Measurements from ENCODE around the gene RAB33B. TPM values are rescaled to one million over a fixed set of nuclear protein-coding genes. Genes with fewer than 3 reads are reported as not detected.

RAB33B gene
- total and polyA plus RNA-seq, 5 donors from 2014 or later: 14.8 to 19.2 (median 16.0) TPM

- peaks cover 20% of the 10 kb centered on the region for H3K36me3 ChIP-seq (ENCODE audit: control insufficient read depth, insufficient read depth, low read length)
- DNase-seq (no peak), ATAC-seq (ENCODE audit: low read depth in 2 of 2) (no peak)
- Mint-ChIP-seq H3K36me3 (peaks cover 21% of the 10 kb centered on the region), H3K4me3 (no peak overlapping the region), H3K9me3 (peaks cover 0 to 4% (median 0%) of the 10 kb centered on the region in 7 donors), H3K4me1 (peaks cover 3 to 16% (median 9%) of the 10 kb centered on the region in 4 donors), H3K27ac (peak overlapping the region in 2 of 3 donors; percentile 8 to 32), H3K27me3 (no peaks in the 10 kb centered on the region)
- no peaks in the 10 kb centered on the region for H3K4me1 ChIP-seq (ENCODE audit: control insufficient read depth, insufficient read depth, low read length, poor library complexity, severe bottlenecking)
- H3K27ac ChIP-seq (ENCODE audit: insufficient read depth, low read length, poor library complexity, severe bottlenecking): no peak overlapping the region
- no peak overlapping the region for H3K4me3 ChIP-seq (ENCODE audit: low read depth, low read length)
- peaks cover 1 to 4% of the 10 kb centered on the region in 2 experiments for H3K9me3 ChIP-seq (ENCODE audit: control insufficient read depth in 2 of 2, low read length in 2 of 2)
- no peaks in the 10 kb centered on the region for H3K27me3 ChIP-seq (ENCODE audit: control insufficient read depth, insufficient read depth, low read length)
Observed at GRCh38 chr4:139476363-139476762, 22.4 kb downstream of the RAB33B start.

- Histone ChIP-seq H3K4me1 (ENCODE audit: control insufficient read depth, insufficient read depth, low read length, poor library complexity, severe bottlenecking) (no peaks in the 10 kb centered on the region), H3K27me3 (ENCODE audit: control insufficient read depth, insufficient read depth, low read length) (no peaks in the 10 kb centered on the region), H3K36me3 (ENCODE audit: control insufficient read depth, insufficient read depth, low read length) (peaks cover 2% of the 10 kb centered on the region), H3K4me3 (ENCODE audit: low read depth, low read length) (no peak overlapping the region), H3K27ac (ENCODE audit: insufficient read depth, low read length, poor library complexity, severe bottlenecking) (no peak overlapping the region), H3K9me3 (ENCODE audit: control insufficient read depth in 2 of 2, low read length in 2 of 2) (no peaks in the 10 kb centered on the region)
- ATAC-seq (ENCODE audit: low read depth in 2 of 2) (no peak), DNase-seq (no peak)
- no peaks in the 10 kb centered on the region for H3K36me3 Mint-ChIP-seq
- H3K4me1 Mint-ChIP-seq: peaks cover under 1 to 6% (median 3%) of the 10 kb centered on the region in 4 donors
- H3K27ac Mint-ChIP-seq: peak overlapping the region in 1 of 3 donors; percentile 90
- H3K9me3 Mint-ChIP-seq: no peaks in the 10 kb centered on the region
- no peaks in the 10 kb centered on the region for H3K27me3 Mint-ChIP-seq
- no peak overlapping the region for H3K4me3 Mint-ChIP-seq
Observed at GRCh38 chr4:139481465-139481864, 27.5 kb downstream of the RAB33B start.

- H3K9me3 ChIP-seq (ENCODE audit: control insufficient read depth in 2 of 2, low read length in 2 of 2): no peaks in the 10 kb centered on the region
- Mint-ChIP-seq H3K4me3 (no peak overlapping the region), H3K27ac (no peak overlapping the region), H3K9me3 (no peaks in the 10 kb centered on the region), H3K36me3 (no peaks in the 10 kb centered on the region), H3K27me3 (peaks cover under 1% of the 10 kb centered on the region), H3K4me1 (peaks cover 0 to 6% (median 2%) of the 10 kb centered on the region in 4 donors)
- DNase-seq (no peak), ATAC-seq (ENCODE audit: low read depth in 2 of 2) (no peak)
- no peaks in the 10 kb centered on the region for H3K36me3 ChIP-seq (ENCODE audit: control insufficient read depth, insufficient read depth, low read length)
- no peak overlapping the region for H3K27ac ChIP-seq (ENCODE audit: insufficient read depth, low read length, poor library complexity, severe bottlenecking)
- no peak overlapping the region for H3K4me3 ChIP-seq (ENCODE audit: low read depth, low read length)
- H3K4me1 ChIP-seq (ENCODE audit: control insufficient read depth, insufficient read depth, low read length, poor library complexity, severe bottlenecking): no peaks in the 10 kb centered on the region
- peaks cover 1% of the 10 kb centered on the region for H3K27me3 ChIP-seq (ENCODE audit: control insufficient read depth, insufficient read depth, low read length)
Observed at GRCh38 chr4:139483000-139483399, 29.1 kb downstream of the RAB33B start.

- H3K9me3 Mint-ChIP-seq: no peaks in the 10 kb centered on the region
- H3K9me3 ChIP-seq (ENCODE audit: control insufficient read depth in 2 of 2, low read length in 2 of 2): no peaks in the 10 kb centered on the region
- DNase-seq: no peak
- ATAC-seq (ENCODE audit: low read depth in 2 of 2): no peak
- H3K4me1 ChIP-seq (ENCODE audit: control insufficient read depth, insufficient read depth, low read length, poor library complexity, severe bottlenecking): no peaks in the 10 kb centered on the region
- no peaks in the 10 kb centered on the region for H3K36me3 Mint-ChIP-seq
- peaks cover 4% of the 10 kb centered on the region for H3K27me3 Mint-ChIP-seq
- no peaks in the 10 kb centered on the region for H3K4me1 Mint-ChIP-seq
- H3K4me3 ChIP-seq (ENCODE audit: low read depth, low read length): no peak overlapping the region
- H3K36me3 ChIP-seq (ENCODE audit: control insufficient read depth, insufficient read depth, low read length): no peaks in the 10 kb centered on the region
- no peak overlapping the region for H3K27ac ChIP-seq (ENCODE audit: insufficient read depth, low read length, poor library complexity, severe bottlenecking)
- no peak overlapping the region for H3K4me3 Mint-ChIP-seq
- peak overlapping the region in 1 of 3 donors; percentile 31 for H3K27ac Mint-ChIP-seq
- H3K27me3 ChIP-seq (ENCODE audit: control insufficient read depth, insufficient read depth, low read length): peaks cover 1% of the 10 kb centered on the region
Observed at GRCh38 chr4:139484783-139485311, 30.9 kb downstream of the RAB33B start.

GRCh38 chr4:139488442-139488841 lies 34.5 kb downstream of the RAB33B start:
- Mint-ChIP-seq H3K9me3 (no peaks in the 10 kb centered on the region), H3K36me3 (no peaks in the 10 kb centered on the region), H3K4me3 (no peak overlapping the region), H3K4me1 (peaks cover 0 to 2% (median 0%) of the 10 kb centered on the region in 4 donors), H3K27ac (no peak overlapping the region), H3K27me3 (peaks cover 4% of the 10 kb centered on the region)
- H3K36me3 ChIP-seq (ENCODE audit: control insufficient read depth, insufficient read depth, low read length): no peaks in the 10 kb centered on the region
- ATAC-seq (ENCODE audit: low read depth in 2 of 2) (no peak), DNase-seq (no peak)
- peaks cover 1% of the 10 kb centered on the region for H3K27me3 ChIP-seq (ENCODE audit: control insufficient read depth, insufficient read depth, low read length)
- H3K27ac ChIP-seq (ENCODE audit: insufficient read depth, low read length, poor library complexity, severe bottlenecking): no peak overlapping the region
- H3K4me3 ChIP-seq (ENCODE audit: low read depth, low read length): no peak overlapping the region
- H3K9me3 ChIP-seq (ENCODE audit: control insufficient read depth in 2 of 2, low read length in 2 of 2): no peaks in the 10 kb centered on the region
- no peaks in the 10 kb centered on the region for H3K4me1 ChIP-seq (ENCODE audit: control insufficient read depth, insufficient read depth, low read length, poor library complexity, severe bottlenecking)

GRCh38 chr4:139489638-139490037 lies 35.7 kb downstream of the RAB33B start:
- Histone ChIP-seq H3K27me3 (ENCODE audit: control insufficient read depth, insufficient read depth, low read length) (peaks cover 1% of the 10 kb centered on the region), H3K4me3 (ENCODE audit: low read depth, low read length) (no peak overlapping the region), H3K36me3 (ENCODE audit: control insufficient read depth, insufficient read depth, low read length) (no peaks in the 10 kb centered on the region), H3K4me1 (ENCODE audit: control insufficient read depth, insufficient read depth, low read length, poor library complexity, severe bottlenecking) (no peaks in the 10 kb centered on the region), H3K27ac (ENCODE audit: insufficient read depth, low read length, poor library complexity, severe bottlenecking) (no peak overlapping the region), H3K9me3 (ENCODE audit: control insufficient read depth in 2 of 2, low read length in 2 of 2) (no peaks in the 10 kb centered on the region)
- ATAC-seq (ENCODE audit: low read depth in 2 of 2) (no peak), DNase-seq (no peak)
- no peak overlapping the region for H3K4me3 Mint-ChIP-seq
- no peak overlapping the region for H3K27ac Mint-ChIP-seq
- no peaks in the 10 kb centered on the region for H3K36me3 Mint-ChIP-seq
- H3K9me3 Mint-ChIP-seq: no peaks in the 10 kb centered on the region
- peaks cover 0 to 2% (median 0%) of the 10 kb centered on the region in 4 donors for H3K4me1 Mint-ChIP-seq
- peaks cover 4% of the 10 kb centered on the region for H3K27me3 Mint-ChIP-seq

- H3K36me3 ChIP-seq (ENCODE audit: control insufficient read depth, insufficient read depth, low read length): no peaks in the 10 kb centered on the region
- Mint-ChIP-seq H3K9me3 (no peaks in the 10 kb centered on the region), H3K4me3 (no peak overlapping the region), H3K4me1 (peaks cover 0 to 2% (median 0%) of the 10 kb centered on the region in 4 donors), H3K27me3 (peaks cover 4% of the 10 kb centered on the region), H3K27ac (no peak overlapping the region), H3K36me3 (no peaks in the 10 kb centered on the region)
- no peak overlapping the region for H3K4me3 ChIP-seq (ENCODE audit: low read depth, low read length)
- no peaks in the 10 kb centered on the region for H3K27me3 ChIP-seq (ENCODE audit: control insufficient read depth, insufficient read depth, low read length)
- H3K27ac ChIP-seq (ENCODE audit: insufficient read depth, low read length, poor library complexity, severe bottlenecking): no peak overlapping the region
- no peaks in the 10 kb centered on the region for H3K9me3 ChIP-seq (ENCODE audit: control insufficient read depth in 2 of 2, low read length in 2 of 2)
- no peak for ATAC-seq (ENCODE audit: low read depth in 2 of 2)
- no peaks in the 10 kb centered on the region for H3K4me1 ChIP-seq (ENCODE audit: control insufficient read depth, insufficient read depth, low read length, poor library complexity, severe bottlenecking)
- no peak for DNase-seq
Observed at GRCh38 chr4:139492429-139492828, 38.5 kb downstream of the RAB33B start.

- Mint-ChIP-seq H3K9me3 (no peaks in the 10 kb centered on the region), H3K27ac (no peak overlapping the region), H3K4me3 (no peak overlapping the region), H3K4me1 (peaks cover 0 to 2% (median 0%) of the 10 kb centered on the region in 4 donors), H3K36me3 (no peaks in the 10 kb centered on the region), H3K27me3 (peaks cover 1% of the 10 kb centered on the region)
- H3K4me3 ChIP-seq (ENCODE audit: low read depth, low read length): no peak overlapping the region
- no peaks in the 10 kb centered on the region for H3K9me3 ChIP-seq (ENCODE audit: control insufficient read depth in 2 of 2, low read length in 2 of 2)
- no peaks in the 10 kb centered on the region for H3K4me1 ChIP-seq (ENCODE audit: control insufficient read depth, insufficient read depth, low read length, poor library complexity, severe bottlenecking)
- DNase-seq (no peak), ATAC-seq (ENCODE audit: low read depth in 2 of 2) (no peak)
- H3K27ac ChIP-seq (ENCODE audit: insufficient read depth, low read length, poor library complexity, severe bottlenecking): no peak overlapping the region
- H3K27me3 ChIP-seq (ENCODE audit: control insufficient read depth, insufficient read depth, low read length): no peaks in the 10 kb centered on the region
- no peaks in the 10 kb centered on the region for H3K36me3 ChIP-seq (ENCODE audit: control insufficient read depth, insufficient read depth, low read length)
Observed at GRCh38 chr4:139493176-139493575, 39.3 kb downstream of the RAB33B start.
